Kasumi-1 (cell line): ENCODE results near the gene CLIC3.

ENCODE experiments used
- DNase-seq, 2 experiments: peaks; one replicate each; lab custom pipeline; 2025; lab: John Stamatoyannopoulos, UW

Gene CLIC3

DNA sequence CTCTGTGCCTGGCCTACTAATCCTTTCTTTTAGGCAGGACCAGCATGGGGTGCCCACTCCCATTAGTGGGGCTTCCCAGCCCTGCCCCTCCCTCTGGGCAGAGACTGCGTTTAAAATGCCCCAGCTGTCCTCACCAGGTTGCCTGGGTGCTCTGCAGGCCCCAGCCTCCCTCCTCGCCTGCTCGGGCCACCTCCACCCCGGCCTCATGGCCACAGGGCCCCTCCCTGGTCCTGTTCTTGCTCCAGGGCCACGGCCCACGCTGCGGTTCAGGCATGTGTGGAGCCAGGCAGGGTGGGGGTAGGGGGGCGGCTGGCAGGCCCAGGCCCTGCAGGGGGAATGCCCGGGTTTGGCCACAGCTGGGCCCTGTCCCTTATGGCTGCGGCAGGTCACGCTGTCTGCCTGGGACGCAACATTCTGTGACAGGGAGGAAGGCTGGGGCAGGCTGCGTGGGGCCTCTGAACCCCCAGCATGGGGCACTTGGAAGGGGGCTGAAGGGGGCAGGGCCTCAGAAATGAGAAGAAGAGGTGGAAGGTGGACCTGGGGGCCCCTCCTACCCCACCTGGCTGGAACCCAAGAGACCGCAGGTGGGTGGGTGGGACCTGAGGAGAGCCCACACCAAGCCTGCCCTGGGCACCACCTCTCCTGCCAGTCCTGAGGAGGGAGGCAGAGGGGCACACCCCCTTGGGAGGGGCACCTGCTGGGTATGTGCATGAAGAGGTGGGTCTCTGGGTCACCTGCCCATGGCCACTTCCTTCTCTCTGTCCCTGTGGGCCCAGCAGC, 44.6 kb downstream of the CLIC3 start, which contains the start of gene LCN12:
LCN12 (plus strand) TSS at position 733 of the 780 bp plus-strand sequence. CDS start 55 bp downstream, outside the sequence.
- DNase-seq = no peak

DNA sequence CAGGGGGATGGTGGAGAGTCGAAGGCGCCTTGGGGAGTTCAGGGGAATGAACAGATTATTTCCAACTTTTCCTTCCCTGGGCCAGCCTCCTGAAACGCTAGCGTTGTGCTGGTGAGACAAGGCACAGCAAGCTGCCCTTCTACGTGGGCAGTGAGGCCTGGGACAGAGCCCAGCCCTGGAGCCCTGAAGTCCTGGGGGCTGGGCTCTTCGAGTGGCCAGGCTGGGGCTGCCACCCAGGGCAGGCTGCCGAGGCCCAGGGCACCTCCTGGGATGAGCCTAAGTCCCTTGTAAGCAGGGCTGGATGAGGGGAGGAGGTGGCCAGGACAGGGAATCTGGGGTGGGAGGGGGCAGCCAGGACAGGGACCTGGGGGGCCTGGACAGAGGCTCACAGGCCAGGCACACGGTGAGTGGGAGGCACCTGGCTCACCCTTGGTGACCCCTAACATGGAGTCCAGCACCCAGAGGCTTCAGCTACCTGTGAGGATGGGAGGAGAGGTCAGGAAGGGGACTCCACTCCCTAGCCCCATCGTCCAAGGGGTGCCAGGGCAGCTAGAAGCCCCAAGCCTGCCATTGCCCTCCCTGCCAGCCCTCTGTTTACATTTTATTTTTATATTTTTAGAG, 45.6 kb downstream of the CLIC3 start:
- DNase-seq = no peak

DNA sequence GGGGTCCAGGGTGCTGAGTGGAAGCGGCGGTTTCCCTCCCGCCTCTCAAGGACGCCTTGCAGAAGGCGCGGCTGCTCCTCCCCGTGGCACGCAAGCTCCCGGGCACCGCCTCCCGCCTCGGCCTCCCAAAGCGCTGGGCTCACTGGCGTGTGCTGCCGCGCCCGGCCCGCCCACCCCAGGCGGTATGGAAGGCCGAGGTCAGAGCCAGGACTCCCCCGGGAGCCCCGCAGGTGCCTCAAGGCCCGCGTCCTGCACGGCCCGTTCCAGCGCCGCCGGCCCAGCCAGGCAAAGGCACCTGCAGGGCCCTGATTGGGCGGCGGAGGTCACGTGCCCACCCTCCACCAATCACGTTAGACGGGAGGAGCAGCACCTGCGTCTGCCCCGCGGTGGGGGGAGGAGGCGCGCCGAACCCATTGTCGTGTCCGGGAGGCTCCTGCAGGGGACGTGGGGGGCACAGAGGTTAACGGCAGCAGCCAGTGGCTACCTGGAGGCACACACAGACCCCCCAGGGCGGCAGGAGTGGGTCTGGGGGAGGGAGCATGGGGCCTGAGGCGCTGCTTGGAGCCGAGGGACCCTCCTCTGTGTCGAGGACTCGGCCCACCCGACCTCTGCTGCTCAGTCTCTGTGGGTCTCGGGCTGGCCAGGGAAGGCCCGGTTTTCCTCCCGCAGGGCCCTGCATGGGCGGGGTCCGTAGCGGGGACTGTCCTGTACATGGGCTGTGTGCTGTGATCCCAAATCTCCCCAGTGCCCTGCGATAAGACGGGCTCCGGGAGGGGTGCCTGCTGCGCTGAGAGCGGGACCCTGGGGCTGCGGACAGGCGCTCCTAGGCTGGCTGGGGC, 46.3 kb downstream of the CLIC3 start:
- DNase-seq = peak; percentile 80 to 82

DNA sequence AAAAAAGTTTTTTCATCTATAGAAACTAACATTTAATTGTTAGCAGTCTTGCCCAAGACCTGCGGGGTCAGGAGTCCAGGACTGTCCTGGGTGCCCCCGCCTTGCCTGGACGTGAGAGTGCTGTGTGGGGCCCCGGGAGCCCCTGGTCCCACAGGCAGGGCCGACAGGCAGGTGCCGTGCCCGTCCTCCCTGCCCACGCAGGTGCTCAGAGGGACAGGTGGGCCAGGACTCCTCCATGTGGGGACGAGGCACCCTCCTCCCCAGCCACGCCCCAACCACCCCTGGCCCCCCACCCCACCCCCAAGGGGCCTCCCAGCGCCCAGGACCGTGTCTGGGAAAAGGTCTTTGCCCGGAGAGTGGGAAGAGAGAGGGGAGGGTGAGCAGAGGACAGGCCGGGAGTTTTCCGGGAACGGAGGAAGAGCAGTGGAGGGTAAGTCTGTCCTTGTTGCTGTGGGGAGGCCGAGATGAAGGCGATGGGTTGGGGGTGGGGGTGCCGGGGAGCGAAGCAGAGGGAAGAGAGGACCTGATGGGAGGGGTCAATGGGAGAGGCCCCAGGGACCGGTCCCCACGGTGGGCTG, 47.0 kb downstream of the CLIC3 start:
- DNase-seq = no peak

DNA sequence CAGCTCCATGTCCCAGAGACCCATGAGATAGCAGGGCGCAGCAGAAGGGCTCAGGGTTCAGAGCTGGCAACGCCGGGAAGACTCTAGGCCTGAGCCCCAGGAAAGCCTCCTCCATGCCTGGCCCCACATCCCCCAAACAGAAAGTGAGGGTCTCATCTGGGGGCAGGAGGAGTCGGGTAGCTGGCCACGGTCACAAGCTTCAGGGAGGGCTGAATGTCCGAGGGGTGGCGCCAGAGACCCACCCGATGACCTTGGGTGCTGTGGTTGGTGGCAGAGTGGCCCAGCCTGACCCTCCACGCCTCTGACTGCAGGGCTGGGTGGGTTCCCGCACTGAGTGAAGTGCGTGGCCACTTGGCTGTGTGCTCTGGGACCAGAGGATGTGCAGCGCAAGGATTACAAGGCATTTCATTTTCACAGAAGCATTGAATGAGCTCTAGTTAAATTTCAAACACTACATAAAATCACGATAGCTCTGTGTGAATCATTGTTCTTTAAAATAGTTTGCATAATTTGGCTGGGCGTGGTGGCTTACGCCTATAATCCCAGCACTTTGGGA, 48.3 kb downstream of the CLIC3 start:
- no peak for DNase-seq

DNA sequence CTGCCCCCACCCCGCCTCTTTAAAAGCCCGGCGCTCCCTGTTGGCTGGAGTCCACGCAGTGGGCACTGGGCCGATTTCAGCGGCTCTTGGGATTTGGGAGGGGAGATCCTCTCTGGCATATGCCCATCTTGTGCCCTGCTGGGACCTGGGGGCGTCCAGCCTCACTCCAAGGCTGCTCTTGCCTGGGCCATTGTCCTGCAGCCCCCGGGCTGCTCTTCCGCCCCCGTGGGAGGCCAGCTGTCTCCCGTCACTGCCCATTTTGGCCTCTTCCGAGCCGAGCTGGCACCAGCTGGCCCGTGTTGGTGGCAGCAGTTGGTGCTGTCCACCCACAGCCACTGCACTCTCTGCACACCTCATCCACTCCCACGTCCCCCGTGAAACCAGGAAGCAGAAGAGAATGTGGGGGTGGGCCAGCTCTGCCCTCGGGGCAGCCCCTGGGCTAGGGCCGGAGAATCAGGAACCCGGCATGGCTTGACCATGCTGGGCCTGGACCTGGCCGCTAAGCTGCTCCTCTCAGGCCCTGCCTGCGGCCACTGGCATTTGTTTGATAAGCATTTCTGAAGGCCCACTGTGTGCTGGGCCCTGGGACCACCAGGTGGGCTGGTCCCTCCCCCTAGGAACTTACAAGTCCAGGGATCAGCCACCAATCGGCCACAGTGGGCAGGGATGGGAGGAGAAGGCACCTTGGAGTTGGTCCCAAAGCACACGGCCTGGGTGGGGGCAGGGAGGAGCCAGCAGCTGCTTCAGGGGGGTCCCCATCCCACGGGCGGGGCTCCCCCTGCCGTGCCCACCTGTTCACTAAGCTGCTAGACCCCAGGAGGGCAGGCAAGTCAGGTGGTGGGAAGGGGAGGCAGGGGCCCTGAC, 49.1 kb downstream of the CLIC3 start:
- DNase-seq = no peak

DNA sequence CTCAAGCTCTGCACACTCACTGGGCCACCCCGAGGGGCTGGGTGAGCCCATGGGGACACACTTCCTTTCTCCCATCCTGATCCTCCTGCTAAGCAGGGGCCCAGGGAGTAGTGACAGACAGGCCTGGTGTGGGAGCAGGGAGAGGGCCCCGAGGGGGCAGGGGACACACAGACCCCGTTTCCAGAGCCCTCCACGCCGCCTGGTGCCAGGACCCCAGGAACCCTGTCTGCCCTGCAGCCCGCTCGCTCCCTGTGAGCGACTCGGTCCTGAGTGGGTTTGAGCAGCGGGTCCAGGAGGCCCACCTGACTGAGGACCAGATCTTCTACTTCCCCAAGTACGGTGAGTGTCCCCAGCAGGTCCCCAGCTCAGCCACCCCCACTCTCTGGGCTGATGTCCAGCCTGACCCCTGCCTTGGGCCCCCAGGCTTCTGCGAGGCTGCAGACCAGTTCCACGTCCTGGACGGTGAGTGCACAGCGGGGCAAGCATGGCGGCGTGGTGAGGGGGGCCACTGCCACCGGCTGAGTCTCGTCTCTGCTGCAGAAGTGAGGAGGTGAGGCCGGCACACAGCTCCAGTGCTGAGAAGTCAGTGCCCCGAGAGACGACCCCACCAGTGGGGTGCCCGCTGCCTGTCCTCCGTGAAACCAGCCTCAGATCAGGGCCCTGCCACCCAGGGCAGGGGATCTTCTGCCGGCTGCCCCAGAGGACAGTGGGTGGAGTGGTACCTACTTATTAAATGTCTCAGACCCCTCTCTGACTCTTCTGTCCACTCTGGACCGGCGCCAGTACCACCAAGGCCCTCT, 49.9 kb downstream of the CLIC3 start:
- DNase-seq = no peak

DNA sequence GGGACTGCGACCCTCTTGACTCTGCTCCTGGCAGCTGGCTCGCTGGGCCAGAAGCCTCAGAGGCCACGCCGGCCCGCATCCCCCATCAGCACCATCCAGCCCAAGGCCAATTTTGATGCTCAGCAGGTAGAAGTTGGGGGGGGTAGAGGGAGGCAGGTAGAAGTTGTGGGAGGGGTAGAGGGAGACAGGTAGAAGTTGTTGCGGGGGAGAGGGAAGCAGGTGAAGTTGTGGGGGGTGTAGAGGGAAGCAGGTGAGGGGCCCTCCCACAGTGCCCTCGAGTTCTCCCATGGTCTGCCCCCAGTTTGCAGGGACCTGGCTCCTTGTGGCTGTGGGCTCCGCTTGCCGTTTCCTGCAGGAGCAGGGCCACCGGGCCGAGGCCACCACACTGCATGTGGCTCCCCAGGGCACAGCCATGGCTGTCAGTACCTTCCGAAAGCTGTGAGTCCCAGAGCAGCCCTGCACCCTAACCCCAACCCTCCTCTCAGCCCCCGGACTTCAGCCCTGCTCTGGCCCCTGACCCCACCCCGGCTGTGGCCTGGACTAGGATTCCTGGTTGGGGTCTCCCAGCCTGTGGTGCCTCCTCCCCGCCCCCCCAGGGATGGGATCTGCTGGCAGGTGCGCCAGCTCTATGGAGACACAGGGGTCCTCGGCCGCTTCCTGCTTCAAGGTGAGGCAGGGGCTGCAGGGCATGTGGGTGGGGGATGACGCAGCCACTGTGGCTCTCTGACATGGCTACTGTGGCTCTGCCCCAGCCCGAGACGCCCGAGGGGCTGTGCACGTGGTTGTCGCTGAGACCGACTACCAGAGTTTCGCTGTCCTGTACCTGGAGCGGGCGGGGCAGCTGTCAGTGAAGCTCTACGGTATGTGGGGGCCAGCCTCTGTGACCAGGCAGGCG, 50.8 kb downstream of the CLIC3 start:
- no peak for DNase-seq
